Epithelial cell of esophagus (primary cell): Measurements from ENCODE around the gene PRDM16.

Experiments
- DNase-seq: peaks from one replicate; pipeline ENCODE4 v3.0.0; 2010; ENCODE audit warnings: low read depth
- H3K4me3 ChIP-seq: 2 replicates; pipeline ENCODE4 v1.5.1; 2011; ENCODE audit warnings: mild to moderate bottlenecking, low read length, control low read depth
- TF ChIP-seq, protein P1 (sequence below): IDR thresholded peaks from 2 replicates; pipeline ENCODE4 v1.5.1; 2011; ENCODE audit warnings: low read depth, mild to moderate bottlenecking, low read length, control low read depth, inconsistent platforms; ENCODE audit not compliant: insufficient read depth; ENCODE audit errors: missing control alignments

Gene PRDM16

GRCh38 chr1:3312898-3313575 is 244.0 kb downstream of the PRDM16 start:
- peak; percentile 66 for DNase-seq
- TF ChIP-seq, protein P1, sequence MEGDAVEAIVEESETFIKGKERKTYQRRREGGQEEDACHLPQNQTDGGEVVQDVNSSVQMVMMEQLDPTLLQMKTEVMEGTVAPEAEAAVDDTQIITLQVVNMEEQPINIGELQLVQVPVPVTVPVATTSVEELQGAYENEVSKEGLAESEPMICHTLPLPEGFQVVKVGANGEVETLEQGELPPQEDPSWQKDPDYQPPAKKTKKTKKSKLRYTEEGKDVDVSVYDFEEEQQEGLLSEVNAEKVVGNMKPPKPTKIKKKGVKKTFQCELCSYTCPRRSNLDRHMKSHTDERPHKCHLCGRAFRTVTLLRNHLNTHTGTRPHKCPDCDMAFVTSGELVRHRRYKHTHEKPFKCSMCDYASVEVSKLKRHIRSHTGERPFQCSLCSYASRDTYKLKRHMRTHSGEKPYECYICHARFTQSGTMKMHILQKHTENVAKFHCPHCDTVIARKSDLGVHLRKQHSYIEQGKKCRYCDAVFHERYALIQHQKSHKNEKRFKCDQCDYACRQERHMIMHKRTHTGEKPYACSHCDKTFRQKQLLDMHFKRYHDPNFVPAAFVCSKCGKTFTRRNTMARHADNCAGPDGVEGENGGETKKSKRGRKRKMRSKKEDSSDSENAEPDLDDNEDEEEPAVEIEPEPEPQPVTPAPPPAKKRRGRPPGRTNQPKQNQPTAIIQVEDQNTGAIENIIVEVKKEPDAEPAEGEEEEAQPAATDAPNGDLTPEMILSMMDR, result no peak
- H3K4me3 ChIP-seq, result no peak overlapping the region

- DNase-seq, result no peak
- TF ChIP-seq, protein P1, result no peak
- H3K4me3 ChIP-seq, result no peak overlapping the region
Measured at GRCh38 chr1:3313576-3313950, 244.6 kb downstream of the PRDM16 start.

DNA sequence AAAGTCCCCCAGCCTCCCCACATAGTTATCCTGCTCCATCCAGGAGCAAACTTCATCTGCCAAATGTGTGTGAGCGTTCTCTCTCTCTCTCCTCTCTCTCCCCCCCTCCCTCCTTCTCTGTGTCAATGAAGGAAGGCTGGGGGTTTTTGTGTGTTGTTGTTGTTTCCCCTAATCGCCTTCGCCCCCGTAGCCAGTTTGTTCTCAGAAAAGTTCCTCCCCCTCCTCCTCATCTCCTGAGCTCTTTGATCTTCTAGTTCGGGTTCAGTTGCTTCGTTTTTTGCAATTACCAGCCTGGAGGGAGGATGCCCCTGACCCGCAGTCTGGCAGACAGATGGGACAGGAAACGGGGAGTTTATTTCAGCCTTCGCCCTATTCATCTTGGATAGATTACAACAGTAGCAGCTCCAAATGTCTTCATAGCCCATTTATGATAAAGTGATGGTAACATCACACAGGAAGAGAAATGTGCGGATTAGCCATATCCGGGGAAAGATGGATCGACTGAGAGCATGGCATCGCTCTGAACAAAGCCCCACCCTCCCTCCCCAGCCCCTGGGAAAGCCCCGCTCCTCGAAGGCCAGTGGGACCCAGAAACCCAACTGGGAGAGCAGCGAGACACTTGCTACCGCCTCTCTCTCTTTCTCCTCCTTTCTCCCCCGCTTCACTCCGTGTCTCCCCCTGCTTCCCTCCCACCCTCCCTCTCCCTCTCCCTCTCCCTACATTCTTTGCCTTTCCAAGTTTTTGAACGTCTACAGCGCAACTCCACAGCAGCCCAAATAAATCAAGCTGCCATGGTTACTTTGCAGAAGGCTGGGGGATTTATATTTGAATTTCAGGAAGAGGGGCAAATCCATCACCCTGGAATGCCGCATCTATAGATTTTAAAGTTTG is 245.7 kb downstream of the PRDM16 start:
- TF ChIP-seq, protein P1, result no peak
- no peak overlapping the region for H3K4me3 ChIP-seq
- DNase-seq, result no peak

DNA sequence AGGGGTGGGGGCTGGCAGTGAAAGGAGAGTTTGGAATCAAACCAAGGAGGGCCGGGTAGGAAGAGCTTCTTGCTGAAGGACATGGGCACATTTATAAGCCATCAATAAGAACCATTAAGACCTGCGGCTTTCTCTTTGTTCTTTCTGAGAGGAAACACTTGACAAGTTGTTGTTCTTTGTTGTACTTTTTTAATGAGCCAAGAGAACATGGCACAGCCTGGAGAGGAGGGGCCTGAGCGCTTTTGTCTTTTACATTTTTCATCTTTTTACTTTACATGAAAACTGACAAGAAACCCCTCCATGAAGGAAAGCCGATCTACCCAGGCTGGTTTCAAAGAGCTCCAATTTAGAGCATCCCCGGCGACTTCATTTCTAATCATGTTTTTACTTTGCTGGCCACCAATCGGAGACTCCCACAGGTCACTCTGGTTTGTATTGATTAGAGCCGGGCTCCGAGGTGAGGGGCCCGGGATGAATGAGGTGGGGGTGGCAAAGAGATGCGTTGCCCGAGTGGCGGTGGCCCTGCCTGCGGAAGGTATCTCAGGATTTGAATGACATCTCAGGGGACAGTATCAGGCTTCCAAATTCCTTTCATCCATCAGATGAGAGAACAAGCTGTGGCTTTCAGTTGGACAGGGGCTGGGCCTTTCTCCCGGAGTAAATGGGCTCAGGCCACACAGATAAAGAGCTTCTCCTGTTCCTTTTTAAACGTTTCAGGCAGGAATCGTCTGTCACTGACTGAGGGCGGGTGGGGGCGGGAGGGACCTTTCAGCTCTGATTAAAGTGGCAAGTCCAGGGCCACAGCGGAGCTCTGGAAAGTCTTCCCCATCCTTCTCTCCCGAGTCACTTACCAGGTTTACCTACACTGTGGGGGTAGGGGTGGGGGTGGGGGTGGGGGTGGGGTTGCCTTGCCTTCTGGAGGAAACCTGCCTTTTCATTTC is 246.7 kb downstream of the PRDM16 start:
- TF ChIP-seq, protein P1, result no peak
- no peak overlapping the region for H3K4me3 ChIP-seq
- no peak for DNase-seq

DNA sequence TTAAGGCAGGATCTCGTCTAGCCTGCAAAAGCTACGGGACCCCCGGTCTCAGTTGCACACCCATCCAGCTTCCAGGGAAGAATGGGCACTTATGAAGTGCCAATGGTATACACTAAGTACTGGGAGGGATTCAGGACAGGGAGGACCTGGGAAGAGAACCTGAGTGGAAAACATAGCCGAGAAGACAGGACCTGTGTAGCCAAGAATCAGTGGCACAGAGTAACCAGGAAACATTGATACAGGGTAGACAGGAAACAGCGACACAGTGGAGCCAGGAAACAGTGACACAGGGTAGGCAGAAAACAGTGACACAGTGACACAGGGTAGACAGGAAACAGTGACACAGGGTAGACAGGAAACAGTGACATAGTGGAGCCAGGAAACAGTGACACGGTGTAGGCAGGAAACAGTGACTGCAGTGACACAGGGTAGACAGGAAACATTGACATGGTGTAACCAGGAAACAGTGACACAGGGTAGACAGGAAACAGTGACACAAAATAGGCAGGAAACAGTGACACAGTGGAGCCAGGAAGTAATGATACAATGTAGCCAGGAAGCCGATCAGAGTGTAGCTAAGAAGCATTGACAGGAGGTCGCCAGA is 247.4 kb downstream of the PRDM16 start:
- TF ChIP-seq, protein P1, result no peak
- H3K4me3 ChIP-seq, result no peak overlapping the region
- no peak for DNase-seq

- TF ChIP-seq, protein P1, result no peak
- H3K4me3 ChIP-seq, result no peak overlapping the region
- no peak for DNase-seq
Measured at GRCh38 chr1:3317456-3317855, 248.5 kb downstream of the PRDM16 start.
